NCI-H2196 (cell line): ENCODE measurements around the gene ADM.
A peak's percentile ranks its signal among the peaks of the same experiment; 100 is the strongest.

ENCODE experiments used
- DNase-seq: peaks from one replicate; lab custom pipeline; 2025; ENCODE audit not compliant: unreplicated experiment; lab: John Stamatoyannopoulos, UW

Gene ADM

GRCh38 chr11:10327254-10327653 lies 22.4 kb downstream of the ADM start:
- no peak for DNase-seq

GRCh38 chr11:10328314-10329098 lies 23.6 kb downstream of the ADM start:
- peak; percentile 13 for DNase-seq

GRCh38 chr11:10329356-10329755 lies 24.5 kb downstream of the ADM start:
- DNase-seq = no peak

GRCh38 chr11:10329935-10330334 lies 25.1 kb downstream of the ADM start:
- no peak for DNase-seq

GRCh38 chr11:10331548-10332289 lies 26.8 kb downstream of the ADM start:
- DNase-seq = no peak

- DNase-seq = no peak
These were observed 28.6 kb downstream of the ADM start for GRCh38 chr11:10333490-10333889.

GRCh38 chr11:10338287-10338686 lies 33.4 kb downstream of the ADM start:
- DNase-seq = no peak

GRCh38 chr11:10348650-10349280 lies 43.9 kb downstream of the ADM start:
- DNase-seq = peak; percentile 12

- no peak for DNase-seq
These were observed 44.4 kb downstream of the ADM start for GRCh38 chr11:10349281-10349665.

- DNase-seq = peak; percentile 33
These were observed 44.9 kb downstream of the ADM start for GRCh38 chr11:10349806-10350205.

- DNase-seq = no peak
These were observed 45.5 kb downstream of the ADM start for GRCh38 chr11:10350334-10350733.

GRCh38 chr11:10351435-10351764 lies 46.5 kb downstream of the ADM start:
- no peak for DNase-seq

GRCh38 chr11:10351765-10352641 lies 47.1 kb downstream of the ADM start:
- peak; percentile 26 for DNase-seq

- DNase-seq = no peak
These were observed 48.2 kb downstream of the ADM start for GRCh38 chr11:10352921-10353550.

- DNase-seq = no peak
These were observed 49.5 kb downstream of the ADM start for GRCh38 chr11:10354389-10354788.

- DNase-seq = no peak
These were observed 50.4 kb downstream of the ADM start for GRCh38 chr11:10355257-10355661.

- DNase-seq = no peak
These were observed 51.3 kb downstream of the ADM start for GRCh38 chr11:10356161-10356560.
